Measurements from ENCODE around the gene ACER3. TPM values are rescaled to one million over a fixed set of nuclear protein-coding genes. Genes with fewer than 3 reads are reported as not detected.
"Not testable (repeated sequence)": the region's sequence is repeated elsewhere in the genome, so short reads cannot be mapped to it uniquely, and the experiment has no call there.

The ACER3 gene
- total and polyA plus RNA-seq, 2 of the 4 experiments (the other 2 are of a cell fraction) = 3.5 to 10.0 TPM

- TF ChIP-seq NFE2L2 (IDR thresholded peaks at IDR 0.05; ENCODE audit: low read depth, low read length) (no peak), FOS (IDR thresholded peaks at IDR 0.05; ENCODE audit: low read depth, low read length) (no peak), CEBPB (IDR thresholded peaks at IDR 0.05; ENCODE audit: low read depth, low read length) (no peak)
Measured at GRCh38 chr11:77047007-77047927, 186.5 kb downstream of the ACER3 start (continued).

GRCh38 chr11:77047928-77048446 lies 187.3 kb downstream of the ACER3 start:
- ChIA-PET CTCF (interaction anchor here (0.7 to 1.9 kb wide), 9 partner anchors 11 to 128 kb away, joined by 3 to 21 read pairs (median 4); no protein-coding TSS in a partner anchor), POLR2A (ENCODE audit: unreplicated experiment) (interaction anchor here (0.6 to 1.0 kb wide), 4 partner anchors 43 to 1036 kb away, joined by 3 to 12 read pairs (median 10); no protein-coding TSS in a partner anchor)
- H3K4ac ChIP-seq (ENCODE audit: low read depth, low read length); H2BK5ac ChIP-seq (ENCODE audit: low read depth, low read length, poor library complexity, severe bottlenecking); H3K9ac ChIP-seq (ENCODE audit: low read depth, low read length); H3K4me2 ChIP-seq (ENCODE audit: low read depth, low read length); H3K27ac ChIP-seq (ENCODE audit: insufficient read depth, low read length); H2BK15ac ChIP-seq (ENCODE audit: low read depth, low read length); H4K5ac ChIP-seq (ENCODE audit: low read depth, low read length); H4K91ac ChIP-seq (ENCODE audit: insufficient read depth, low read depth, low read length); H3K4me1 ChIP-seq (ENCODE audit: control insufficient read depth, insufficient read depth, low read length); H3K79me1 ChIP-seq (ENCODE audit: low read depth in 1 of 2, low read length in 2 of 2); H3K36me3 ChIP-seq (ENCODE audit: control insufficient read depth, insufficient read depth, low read length); H3K9me1 ChIP-seq (ENCODE audit: insufficient read depth, low read length); DNase-seq; H3K56ac ChIP-seq (ENCODE audit: extremely low read depth, insufficient read depth, low read length); ATAC-seq (ENCODE audit: low read depth); H4K20me1 ChIP-seq (ENCODE audit: insufficient read depth, low read length); H2AK9ac ChIP-seq (replicated peaks; ENCODE audit: low read depth, low read length, poor library complexity); dilution Hi-C loops (cut with HindIII; ENCODE audit: low sequenced_read_pairs, unreplicated experiment); H2BK20ac ChIP-seq (ENCODE audit: low read depth, low read length); H2AK5ac ChIP-seq (ENCODE audit: low read depth, low read length); H4K8ac ChIP-seq (ENCODE audit: low read depth in 2 of 2, low read length in 2 of 2); H3K4me3 ChIP-seq (ENCODE audit: insufficient read depth, low read depth, low read length); H3K18ac ChIP-seq (ENCODE audit: low read depth, low read length); H3K14ac ChIP-seq (replicated peaks; ENCODE audit: low read depth, low read length); BruUV-seq (replicated peaks); H3K9me3 ChIP-seq (ENCODE audit: control insufficient read depth, insufficient read depth, low read length); H2AFZ ChIP-seq (replicated peaks; ENCODE audit: low read length, poor library complexity); H2BK120ac ChIP-seq (ENCODE audit: low read depth, low read length); H3K23ac ChIP-seq (ENCODE audit: low read depth, low read length): not testable (repeated sequence)
- intact Hi-C loops (cut with micrococcal nuclease) (loop anchor here (1.0 to 10.0 kb wide), 8 partner anchors 25 to 567 kb away; no protein-coding TSS in a partner anchor), in situ Hi-C loops (cut with MboI; ENCODE audit: low sequenced_read_pairs) (loop anchor here (5.0 to 25.0 kb wide), 3 partner anchors 44 to 311 kb away; no protein-coding TSS in a partner anchor)
- H3K27me3 ChIP-seq (ENCODE audit: control insufficient read depth, insufficient read depth, low read length) = peaks cover 15% of the 10 kb centered on the region
- no CpG with 5 or more reads among the region's 7 CpGs for WGBS, 2 experiments (ENCODE audit: extremely low coverage in 2 of 2, insufficient read length in 1 of 2)
